ENCODE results near the gene DUSP21. TPM values are rescaled to one million over a fixed set of nuclear protein-coding genes. Genes with fewer than 3 reads are reported as not detected.

Gene DUSP21
- not detected in 2 replicates for total RNA-seq

GRCh38 chrX:44843753-44844152 is at the start of gene DUSP21:
Gene DUSP21 (plus strand): TSS chrX:44844021. CDS start chrX:44844133, 112 bp downstream.

DNA sequence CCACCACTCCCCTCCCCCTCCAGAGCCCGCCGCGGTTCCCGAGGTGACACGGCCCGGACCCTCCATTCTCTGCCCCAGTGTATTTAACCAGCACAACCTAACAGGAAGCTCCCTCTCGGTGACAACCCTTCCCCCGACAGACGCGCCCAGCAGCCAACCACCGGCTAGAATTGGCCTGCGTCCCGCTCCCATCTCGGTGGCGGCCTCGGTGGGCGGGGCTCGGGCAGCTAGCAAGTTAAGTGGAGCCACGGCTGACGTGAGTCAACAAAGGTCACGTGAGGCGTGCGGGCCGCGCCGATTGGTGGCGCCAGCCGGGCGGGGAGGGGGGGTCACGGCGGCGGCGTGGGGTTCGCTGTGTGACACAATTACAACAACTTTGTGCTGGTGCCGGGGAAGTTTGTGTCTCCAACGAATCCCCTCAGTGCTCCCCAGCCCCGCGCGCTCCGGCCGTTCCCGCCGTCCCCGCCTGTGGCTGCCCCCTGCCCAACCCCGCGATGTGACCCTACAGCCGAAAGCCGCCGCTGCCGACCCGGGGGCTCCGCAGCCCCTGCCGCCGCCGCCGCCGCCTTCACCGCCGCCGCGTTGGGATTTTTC is 29.1 kb downstream of the DUSP21 start, which contains the start of gene KDM6A:
Gene KDM6A (plus strand): TSS at position 368 of the 594 bp plus-strand sequence. CDS start 364 bp downstream, outside the sequence.

Other genes starting within 250 kb of the DUSP21 start
- 11.3 and 30.8 TPM in 2 replicates for gene KDM6A, start 29.2 kb downstream of the DUSP21 start, total RNA-seq

Data from tracheal epithelial cell (primary cell).